Activated CD8-positive, alpha-beta memory T cell treated with anti-CD3 and anti-CD28 coated beads for 24 hours (primary cell): ENCODE measurements around the gene TUBGCP3.

Experiments
- DNase-seq: peaks from one replicate; pipeline ENCODE4 v3.0.0-alpha.2; 2020

The TUBGCP3 gene

DNA sequence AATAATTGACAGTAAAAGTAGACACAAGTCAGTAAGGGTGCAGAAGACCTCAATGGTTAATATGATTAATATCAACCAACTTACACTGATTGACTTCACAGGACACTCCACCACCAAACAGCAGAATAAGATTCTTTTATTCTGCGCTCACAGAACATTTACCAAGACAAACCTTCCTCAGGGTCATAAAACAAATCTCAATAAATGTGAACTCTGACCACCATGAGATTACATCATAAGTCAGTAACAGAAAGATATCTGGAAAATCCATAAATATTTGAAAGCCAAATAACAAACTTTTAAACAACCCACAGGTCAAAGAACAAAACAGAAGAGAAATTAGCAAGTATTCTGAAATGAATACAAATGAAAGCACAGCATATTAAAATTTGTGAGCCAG lies 112.1 kb downstream of the TUBGCP3 start:
- DNase-seq: no peak

DNA sequence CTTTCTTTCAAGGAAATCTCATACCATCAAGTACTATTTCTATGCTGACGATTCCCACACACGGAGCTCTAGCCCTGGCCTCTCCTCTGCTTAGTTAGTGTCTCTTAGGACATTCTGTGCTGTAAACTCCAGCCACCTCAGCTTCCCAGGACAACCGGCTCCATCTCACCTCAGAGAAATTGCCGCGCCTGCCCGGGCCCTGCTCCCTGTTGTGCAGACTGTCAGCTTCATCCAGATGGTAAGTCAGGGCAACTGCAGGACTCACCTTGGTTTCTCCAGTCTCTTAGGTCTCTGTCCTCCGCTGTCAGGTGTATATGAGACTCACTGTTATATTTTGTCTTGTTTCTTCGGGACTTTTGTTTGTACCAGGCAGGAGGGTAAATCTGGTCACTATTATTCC lies 113.1 kb downstream of the TUBGCP3 start:
- no peak for DNase-seq

DNA sequence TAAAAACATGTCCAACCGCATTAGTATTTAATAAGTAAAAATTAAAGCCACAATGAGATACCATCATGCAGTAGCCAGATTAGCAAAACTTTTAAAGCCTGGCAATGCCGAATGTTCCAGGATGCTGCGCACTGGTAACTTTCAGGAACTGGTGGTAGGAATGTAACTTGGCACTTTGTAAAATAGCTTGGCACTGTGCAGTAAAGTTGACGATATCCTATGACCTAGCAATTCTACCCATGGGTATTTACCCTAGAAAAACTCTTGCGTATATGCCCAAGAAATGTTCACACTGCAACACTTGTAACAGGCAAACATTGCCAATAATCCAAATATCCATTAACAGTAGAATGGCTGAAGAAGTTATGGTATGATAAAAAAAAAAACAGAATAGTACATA lies 114.1 kb downstream of the TUBGCP3 start:
- DNase-seq: no peak

DNA sequence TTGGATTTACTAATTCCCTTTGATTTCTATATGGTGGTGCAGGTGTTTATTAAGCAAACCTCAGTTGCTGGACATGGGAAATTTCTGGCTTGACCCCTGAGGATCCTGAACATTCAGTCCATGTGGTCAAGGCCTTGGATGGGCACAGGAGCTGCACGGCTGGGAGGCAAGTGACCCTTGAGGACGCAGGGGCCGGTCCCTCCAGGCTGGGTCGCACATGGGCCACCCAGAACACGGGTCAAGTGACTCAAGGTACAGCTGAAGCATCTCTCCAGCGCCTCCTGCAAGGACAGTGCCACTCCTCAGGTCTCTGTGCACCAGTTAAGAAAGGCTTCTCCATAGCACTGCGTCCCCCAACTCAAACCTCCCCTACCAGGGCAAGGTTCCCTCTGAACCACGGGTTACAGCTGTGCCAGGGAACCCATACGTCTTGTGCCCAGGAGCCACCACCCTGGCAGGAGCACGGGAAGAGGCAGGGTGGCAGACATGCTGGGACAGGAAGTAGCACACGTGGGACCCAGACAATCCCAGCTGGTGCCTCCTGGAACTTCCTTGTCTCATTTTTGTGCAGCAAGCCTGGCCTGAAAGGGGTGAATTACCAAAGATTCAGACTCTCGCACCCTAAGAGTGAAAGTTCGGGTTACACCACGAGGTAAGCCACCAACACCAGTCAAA lies 118.7 kb downstream of the TUBGCP3 start:
- peak; percentile 41 for DNase-seq

DNA sequence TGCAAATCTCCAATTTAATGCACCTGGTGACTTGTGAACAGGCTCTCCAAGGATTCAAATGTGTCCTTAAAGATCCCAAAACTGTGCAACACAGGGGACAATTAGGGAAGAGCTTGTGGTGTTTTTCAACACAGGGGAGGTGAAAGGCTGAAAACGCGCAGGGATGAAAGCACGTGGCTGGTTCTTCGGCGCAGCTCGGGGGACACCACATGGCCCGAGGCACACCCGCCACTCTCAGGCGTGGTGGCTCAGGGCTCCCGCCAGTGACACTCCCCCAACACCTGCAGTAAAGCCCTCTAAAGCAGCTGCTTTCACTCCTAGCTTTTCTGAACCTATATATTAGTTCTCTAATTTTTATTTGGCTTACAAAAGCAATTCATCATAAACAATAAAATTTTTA lies 119.9 kb downstream of the TUBGCP3 start:
- DNase-seq: no peak

DNA sequence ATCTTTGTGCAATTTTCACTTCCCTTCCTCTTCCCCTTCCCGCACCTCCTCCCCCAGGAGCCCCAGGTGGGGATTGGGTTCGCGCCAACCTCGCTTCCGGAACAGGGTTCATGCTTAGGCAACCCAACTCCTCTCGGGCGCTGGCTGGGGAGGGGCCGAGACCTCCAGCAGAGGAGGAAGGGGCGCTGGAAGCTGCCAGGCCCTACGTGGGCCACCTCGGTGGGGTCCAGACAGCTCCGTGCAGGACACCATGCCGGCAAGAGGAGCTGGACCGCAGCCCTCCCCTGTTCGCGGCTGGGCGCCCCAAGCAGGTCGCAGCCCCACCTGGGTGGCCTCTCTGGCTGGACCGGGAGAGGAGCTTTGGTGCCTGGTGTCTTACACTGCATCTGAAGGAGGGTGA lies 120.7 kb downstream of the TUBGCP3 start:
- peak; percentile 21 for DNase-seq

DNA sequence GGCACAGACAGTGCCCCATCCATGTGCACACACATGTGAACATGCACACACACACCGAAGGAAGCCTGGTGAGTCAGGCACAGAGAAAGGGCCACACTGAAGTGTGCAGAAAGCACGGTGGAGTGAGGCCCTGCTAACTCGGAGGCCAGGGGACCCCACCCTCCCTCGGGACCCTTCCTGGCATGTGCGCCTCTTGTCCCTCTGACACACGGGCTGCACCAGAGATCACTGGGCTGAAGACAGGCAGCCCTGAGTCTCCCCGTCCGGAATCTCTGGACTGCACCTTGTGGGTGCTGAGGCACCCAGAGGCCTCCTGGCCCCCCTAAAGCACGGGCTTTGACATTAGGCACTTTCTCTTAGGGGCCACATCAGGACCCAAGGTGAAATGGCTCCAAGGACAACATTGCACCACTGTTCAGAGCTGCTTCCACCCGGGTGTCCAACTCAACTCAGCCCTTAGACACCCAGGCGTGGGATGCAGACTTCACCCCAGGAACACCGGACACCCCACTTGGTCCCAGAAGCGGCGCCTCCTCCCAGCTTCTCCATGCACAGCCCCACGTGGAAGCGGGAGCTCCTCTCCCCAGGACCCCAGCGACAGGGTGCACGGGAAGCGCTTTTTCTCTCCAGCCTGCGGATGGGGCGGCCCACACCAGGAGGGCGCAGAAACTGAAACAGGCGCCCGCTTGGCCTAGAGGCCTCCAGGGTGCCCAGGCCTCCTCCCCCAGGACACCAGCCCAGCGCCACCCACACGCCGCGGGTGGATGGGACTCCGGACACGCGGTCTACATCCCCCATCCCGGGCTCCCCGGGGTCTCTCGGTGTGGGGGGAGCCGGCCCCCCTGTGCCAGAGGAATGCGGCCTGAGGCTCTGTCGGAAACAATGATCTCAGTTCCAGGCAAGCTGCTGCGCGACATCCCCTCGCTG lies 121.6 kb downstream of the TUBGCP3 start:
- DNase-seq: peak; percentile 42

DNA sequence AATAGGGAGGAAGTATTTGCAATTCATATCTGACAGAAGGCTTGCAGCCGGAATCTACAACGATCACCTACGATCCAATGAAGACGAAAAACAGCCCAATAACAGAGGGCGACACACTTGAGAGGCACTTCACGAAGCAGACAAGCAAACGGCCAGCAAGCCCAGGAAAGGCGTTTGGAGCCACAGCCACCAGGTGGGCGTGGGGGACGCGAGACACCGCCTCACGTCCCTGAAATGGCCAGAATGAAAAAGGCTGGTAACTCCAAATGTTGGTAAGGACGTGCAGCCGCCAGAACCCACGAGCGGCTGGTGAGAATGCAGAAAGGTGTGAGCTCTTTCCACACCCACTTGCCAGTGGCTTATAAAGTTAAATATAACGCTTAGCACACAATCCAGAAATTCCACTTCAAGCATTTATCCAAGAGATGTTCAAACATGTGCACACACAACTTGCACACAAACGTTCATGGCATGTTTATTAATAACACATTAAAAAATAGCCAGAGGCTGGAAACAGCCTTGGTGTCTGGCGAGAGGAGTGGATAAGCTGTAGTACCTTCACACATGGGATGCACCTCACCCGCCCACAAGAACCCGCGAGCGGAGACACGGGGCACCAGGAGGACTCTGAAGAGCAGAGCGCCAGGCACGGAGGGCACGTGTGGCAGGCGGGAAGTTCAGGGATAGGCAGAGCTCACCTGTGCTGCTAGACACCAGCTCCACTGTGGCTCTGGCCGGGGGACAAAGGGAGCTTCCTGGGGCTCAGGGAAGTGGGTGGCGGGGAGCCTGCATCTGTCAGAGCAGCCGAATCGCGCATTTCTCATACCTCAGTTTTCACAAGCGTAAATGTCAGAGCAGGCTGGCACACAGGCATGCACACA lies 122.5 kb downstream of the TUBGCP3 start:
- DNase-seq: peak; percentile 30

DNA sequence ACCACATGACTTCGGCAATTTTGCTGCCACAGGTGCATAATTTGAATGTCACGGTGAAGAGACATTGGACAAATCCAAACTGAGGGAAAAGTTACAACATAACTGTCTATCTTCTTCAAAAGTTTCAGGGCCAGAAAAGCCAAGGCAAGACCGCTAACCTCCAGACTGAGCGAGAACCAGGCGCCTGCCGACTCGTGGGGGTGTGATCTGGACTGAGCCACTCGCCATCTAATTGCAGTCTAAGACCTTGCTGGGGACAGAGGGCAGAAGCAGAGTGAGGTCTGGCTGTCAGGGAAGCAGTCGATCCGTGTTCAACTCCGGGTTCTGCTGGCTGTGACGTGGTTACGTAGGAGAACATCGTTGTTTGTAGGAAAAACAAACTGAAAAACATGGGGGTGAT lies 123.2 kb downstream of the TUBGCP3 start:
- DNase-seq: no peak

DNA sequence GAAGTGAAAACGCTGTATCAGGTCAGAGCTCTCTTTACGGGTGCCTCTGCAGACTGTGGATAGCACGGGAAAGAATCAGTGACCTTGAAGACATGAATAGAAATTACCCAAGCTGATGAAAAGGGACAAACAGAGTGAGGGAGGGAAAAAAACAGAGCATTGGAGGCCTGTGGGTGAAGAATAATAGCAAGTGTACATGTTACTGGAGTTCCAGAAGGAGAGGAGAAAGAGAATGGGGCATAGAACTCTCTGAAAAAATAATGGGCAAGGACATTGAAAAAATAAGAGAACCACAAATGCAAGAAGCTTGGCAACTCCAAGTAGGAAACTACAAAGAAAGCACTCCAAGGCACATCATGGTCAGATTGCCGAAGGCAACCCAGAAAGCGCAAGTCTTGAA lies 125.5 kb downstream of the TUBGCP3 start:
- no peak for DNase-seq

DNA sequence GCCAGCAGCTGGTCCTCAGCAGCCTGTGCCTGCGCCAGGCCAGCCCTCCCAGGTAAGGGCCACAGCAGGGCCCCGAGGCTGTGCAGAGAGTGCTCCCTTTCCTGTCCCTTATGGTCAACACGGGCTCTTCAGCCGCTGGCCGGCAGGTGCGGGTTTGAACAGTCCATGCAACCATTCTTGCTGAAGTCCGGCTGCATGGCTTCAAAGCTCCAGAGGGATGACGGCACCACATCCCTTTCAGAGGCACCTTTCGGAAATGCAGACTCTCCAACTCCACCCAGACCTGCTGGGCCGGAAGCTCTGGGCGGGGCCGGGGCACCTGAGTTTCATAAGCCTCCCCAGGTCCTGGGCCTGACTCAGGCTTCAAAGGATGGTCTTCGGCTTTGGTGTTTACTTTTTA lies 130.5 kb downstream of the TUBGCP3 start:
- DNase-seq: peak; percentile 38

DNA sequence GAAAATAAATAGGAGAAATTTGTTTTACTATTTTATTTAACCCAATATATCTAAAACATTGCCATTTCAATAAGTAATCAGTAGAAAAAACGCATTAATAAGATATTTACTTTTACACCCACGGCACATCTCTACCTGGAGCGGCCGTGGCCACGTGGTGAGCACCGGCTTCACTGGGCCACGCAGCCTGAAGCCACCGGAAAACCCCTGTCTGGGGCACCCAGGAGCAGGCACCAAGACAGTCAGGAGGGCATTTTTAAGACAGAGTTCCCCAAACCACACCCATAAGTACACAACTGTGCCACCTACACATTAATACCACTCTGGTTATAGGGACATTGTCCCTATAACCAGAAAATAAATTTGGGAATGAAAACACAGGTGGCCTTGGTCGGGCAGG lies 130.9 kb downstream of the TUBGCP3 start:
- peak; percentile 26 for DNase-seq

DNA sequence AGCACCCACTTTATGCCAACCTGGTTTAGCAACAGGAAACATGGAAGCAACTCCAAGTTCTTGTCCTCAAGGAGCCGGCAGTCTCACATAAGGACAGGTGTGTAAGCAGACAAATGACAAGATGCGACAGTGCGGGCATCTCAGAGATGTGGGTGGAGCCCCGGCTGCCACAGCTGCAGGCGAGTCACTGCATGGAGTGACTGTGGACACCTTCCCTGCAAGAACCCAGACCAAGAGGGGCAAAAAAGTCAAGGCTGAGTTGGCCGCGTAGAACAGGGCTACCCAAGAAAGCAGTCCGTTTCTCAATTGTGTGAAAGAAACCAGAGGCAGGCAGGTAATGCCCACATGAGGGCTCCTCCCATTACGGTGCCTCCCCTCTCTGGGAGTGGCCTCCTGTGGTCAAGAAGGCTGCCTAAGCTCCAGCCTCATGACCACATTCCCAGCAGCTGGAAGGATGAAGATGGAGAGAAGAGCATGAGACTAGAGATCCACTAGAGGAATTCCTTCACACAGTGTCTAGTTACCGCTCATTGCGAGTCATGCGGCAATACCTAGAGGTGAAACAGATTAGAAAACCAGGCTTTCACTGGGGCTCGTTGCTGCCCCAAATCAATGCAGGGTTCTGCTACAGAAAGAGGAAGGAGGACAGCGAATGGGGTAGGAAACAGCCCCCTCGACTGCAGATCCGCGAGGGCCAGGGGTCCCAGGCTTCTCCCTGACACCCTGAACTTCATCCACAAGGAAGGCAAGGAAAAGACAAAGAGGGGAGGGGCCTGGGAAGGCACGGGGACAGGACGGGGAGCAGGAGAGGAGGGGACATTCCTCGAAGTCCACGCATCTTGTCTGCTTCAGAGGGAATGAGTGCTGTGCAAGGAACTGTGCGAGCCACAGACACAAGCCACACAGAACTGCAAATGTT lies 131.6 kb downstream of the TUBGCP3 start:
- DNase-seq: peak; percentile 37

DNA sequence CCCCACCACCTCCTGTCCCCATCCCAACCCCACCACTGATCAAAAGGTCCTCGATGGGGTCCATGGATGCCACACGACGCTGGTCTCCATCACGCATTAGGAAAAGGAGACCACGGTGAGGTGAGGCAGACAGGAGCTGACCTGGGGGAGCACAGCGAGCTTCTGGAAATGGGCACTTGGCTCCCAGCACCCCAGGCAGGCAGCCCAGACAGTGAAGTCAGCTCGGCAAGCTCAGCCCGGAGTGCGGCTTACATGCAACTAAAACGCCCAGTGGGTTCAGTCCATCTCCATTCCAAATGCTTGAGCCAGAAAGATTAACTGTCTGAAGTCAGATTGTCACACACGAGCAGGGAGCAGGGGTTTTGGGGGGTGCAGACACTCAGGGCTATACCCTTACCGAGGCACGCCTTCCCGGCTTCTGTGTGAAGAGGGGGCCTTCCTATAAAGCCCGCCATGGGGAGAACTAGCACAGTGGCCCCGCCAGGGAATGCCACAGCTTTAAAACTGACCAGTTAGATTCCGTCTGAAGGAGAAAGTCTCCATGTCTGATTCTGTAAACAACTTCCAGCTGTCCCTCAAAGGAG lies 132.4 kb downstream of the TUBGCP3 start:
- peak; percentile 11 for DNase-seq

DNA sequence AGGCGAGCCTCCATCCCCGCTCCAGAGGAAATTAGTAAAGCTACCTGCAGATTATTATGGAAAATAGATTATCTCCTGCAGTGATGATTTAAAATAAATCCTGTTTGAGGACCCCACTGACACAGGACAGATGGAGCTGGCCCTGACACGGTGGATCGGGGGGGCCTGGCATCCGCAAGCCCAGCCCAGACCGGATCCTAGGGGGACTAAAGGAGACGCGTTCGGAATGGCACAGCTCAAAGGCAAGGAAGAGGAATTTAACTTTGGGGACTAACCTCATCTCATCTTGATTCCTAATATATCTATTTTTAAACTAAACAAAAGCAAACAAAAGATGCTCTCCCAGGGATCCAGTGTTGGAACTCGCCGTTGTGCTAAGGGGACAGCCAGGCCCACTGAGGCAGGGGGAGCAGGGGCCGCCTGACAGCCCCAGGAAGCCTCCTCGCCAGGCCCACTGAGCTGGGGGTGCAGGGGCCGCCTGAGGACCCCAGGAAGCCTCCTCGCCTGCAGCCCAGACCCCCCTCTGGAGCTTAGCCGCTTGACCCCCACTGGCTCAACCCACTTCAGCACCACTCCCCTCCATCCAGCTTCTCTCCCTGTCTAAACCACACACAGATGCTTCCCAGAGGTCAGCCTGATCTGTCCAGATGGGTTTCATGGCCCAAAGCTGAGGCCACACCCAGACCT lies 133.2 kb downstream of the TUBGCP3 start:
- DNase-seq: peak; percentile 21

DNA sequence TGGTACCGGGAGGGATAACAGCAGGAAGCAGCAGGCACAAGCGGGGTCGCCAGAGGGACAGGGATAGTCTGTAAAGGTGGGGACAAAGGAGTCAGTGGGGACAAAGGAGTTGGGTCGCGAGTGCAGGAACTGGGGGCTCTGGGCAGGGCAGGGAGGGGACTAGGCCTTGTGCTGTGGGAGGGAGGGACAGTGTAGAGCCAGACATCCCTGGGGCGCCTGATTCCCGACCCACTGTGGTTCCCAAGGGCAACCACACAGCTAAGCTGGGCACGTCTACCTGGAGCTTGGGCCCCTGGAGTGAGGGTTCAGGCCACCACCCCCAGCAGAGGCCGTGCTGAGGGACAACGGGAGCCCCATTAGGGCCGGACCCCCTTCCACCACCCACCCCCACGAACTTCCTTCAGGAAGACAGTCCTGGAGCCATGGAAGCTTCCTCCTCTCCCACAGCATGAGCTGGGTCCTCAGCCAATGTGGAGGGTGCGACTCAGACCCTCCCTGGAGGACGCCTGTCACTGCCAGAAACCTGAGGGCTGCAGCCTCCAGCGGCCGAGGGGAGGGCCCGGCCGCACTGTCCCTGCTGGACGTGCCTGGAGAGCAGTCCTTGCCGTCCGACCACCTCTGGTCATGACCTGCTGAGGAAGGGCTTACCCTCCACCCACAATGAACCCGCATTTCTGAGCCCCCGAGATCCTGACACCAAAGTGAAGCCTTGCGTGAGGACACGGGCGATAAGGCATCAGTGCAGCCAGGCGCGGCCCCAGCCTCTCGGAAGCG lies 133.9 kb downstream of the TUBGCP3 start:
- peak; percentile 35 for DNase-seq

DNA sequence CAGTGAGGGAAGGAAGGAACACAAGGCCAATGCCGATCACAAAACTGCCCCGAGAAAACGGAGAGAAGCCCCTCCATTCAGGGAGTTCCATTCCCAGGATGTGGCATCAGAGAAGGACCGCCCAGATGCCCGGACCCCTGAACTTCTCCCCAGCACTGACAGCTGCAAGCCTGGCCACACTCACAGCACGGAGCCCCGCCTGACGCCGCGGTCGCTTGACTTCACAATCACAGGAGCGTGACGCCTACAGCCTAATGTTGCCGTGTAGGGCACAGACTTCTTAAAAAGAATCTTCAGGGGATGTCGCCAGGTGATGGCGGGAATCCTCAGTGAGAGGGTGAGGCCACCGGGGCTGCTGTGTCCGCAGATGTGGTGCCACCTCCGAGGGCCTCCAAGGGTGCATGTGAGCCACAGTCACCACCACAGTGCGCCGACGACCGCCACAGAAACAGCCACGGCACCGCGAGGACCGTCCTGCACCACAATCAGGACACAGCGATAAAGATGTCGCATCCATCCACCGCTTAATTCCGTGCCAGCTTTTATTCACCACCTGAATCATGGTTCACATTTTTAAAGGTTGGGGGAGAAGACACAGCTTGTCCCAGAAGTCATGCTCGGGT lies 134.6 kb downstream of the TUBGCP3 start:
- DNase-seq: peak; percentile 32

DNA sequence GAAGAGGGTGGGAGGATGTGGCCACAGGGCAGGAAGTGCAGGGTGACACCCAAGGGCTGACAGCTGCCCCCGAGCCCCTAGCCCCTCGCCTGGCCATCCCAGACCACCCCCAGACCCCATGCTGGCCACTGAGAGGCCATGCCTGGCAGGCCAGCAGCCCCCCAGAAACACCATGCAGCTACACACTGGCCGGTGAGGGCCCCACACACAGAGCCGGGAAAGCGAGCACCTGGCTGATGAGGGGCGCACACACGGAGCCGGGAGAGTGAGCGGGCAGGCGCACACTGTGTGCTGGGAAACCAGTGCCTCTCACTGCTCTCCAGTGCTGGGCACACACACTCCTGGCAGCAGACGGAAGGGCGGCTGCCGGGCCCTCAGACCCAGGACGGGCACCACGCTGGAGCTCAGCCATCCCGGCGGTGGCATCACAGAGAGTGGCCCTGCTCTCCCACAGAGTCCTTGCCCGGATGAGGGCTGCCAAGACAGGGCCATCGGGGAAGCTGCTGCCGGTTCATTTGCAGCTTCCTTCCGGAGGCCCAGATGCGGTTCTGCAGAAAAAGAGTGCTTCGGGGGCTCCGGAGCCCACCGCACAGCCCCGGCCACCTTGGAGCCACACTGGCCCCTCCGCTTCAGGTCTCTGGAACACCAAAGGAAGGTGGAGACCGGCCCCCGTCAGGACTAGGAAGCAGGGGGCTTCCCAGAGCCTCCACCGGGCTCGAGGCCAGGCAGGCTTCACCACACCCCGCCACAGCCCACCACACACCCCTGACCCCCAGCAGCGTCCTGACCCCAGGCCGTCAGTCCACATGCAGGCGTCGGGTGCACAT lies 135.4 kb downstream of the TUBGCP3 start:
- no peak for DNase-seq
